Measurements from ENCODE around the gene SIX5. TPM values are rescaled to one million over a fixed set of nuclear protein-coding genes. Genes with fewer than 3 reads are reported as not detected.
"Not testable (repeated sequence)": the region's sequence is repeated elsewhere in the genome, so short reads cannot be mapped to it uniquely, and the experiment has no call there.

SIX5 gene
- total RNA-seq, 1 donor from 2014 or later, result 26.3 TPM

DNA sequence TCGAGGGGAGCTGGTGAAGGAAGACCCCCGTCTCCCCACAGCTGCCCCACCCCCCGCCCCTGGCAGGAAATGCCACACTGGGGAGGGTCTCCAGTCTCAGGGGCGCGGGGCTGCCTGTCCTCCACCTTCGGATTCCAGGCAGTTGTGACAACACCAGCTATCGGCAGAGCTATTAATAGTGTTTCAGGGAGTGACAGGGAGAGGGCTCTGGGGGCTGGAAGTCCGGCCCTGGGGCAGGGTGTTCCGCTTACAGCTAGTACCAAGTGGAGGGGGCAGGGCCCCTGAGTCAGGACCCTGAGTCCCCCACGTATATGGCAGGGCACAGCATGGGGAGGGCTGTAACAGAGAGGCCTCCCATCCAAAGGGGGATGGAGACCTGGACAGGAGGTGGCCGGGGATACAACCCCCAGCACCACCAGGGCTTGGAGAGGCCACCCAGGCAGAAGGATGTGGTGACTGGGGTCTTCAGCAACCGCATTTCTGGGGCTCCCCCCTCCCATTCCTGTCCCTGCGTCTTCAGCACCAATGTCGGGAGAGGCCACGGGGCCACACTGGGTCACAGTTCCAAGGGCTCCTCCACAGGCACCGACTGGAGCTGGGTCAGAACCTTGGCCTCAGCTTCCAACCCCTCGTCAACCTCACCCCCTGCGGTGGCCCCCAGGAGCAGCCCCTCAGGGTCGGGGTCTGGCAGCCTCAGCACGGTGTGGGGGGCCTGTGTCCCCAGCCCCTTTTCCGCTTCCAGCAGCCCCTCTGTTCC lies 3.9 kb downstream of the SIX5 start:
- ATAC-seq (no peak), DNase-seq (ENCODE audit: low spot score) (no peak)
- intact Hi-C loops (cut with DNase I), result loop anchor here (10.0 kb wide), 1 partner anchor 70 kb away; the partner anchor contains the start of genes QPCTL and SNRPD2

GRCh38 chr19:45764475-45764874 lies 4.6 kb downstream of the SIX5 start:
- DNase-seq (ENCODE audit: low spot score), result no peak
- intact Hi-C loops (cut with DNase I), result loop anchor here (10.0 kb wide), 1 partner anchor 70 kb away; the partner anchor contains the start of genes QPCTL and SNRPD2

DNA sequence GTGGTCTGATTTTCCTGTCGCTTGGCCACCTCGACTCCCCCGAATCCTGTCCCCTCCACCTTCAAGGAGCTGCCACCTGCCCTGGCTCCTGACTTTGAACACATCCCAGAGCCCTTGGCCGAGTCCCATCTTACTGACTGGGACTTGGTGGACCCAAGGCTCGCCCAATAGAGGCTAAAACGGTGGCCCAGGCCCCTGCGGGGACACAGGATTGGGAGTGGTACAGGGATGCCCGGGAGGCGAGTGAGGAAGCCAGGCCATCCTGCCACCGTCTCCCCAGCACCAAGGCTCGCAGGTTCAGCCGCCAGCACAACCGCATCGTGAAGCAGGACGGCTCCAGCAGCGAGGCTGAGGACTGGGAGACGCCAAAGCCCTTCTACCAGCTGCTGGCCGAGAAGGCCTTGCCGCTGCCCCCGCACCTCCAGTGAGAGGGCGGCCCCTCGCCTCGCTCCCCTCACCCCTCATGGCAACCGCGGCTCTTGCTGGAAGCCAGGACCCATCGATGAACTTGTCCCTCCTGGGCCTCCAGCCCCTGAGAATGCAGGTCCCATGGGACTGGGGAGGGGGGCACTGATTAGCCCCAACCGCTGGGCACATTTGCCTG lies 5.3 kb downstream of the SIX5 start:
- intact Hi-C loops (cut with DNase I), result loop anchor here (10.0 kb wide), 1 partner anchor 69 kb away; the partner anchor contains the start of genes QPCTL and SNRPD2
- ATAC-seq (no peak), DNase-seq (ENCODE audit: low spot score) (no peak)

More at GRCh38 chr19:45764475-45764874, 4.6 kb downstream of the SIX5 start:
- ATAC-seq, result no peak

GRCh38 chr19:45762870-45763631 lies 6.0 kb downstream of the SIX5 start:
- ATAC-seq, result no peak
- intact Hi-C loops (cut with DNase I), result loop anchor here (10.0 kb wide), 1 partner anchor 68 kb away; the partner anchor contains the start of genes QPCTL and SNRPD2
- DNase-seq (ENCODE audit: low spot score), result no peak

DNA sequence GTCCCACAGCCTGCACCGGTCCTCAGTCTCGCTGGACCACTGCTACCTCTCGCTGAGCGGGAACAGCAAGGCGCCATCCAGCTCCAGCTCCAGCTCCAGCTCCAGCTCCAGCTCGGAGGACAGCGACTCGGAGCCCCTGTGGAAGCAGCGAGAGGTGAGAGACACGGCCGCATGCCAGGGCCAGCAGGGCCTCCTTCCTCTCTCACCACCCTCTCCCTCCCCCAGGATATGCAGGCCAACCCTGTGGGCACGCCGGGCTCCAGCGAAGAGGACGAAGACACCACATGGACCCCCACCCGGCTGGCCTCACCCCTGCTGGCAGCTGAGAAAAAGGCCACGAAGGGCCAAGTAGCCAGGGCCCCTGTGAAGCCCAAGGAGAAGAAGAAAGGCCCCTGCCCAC lies 7.3 kb downstream of the SIX5 start:
- DNase-seq (ENCODE audit: low spot score) (no peak), ATAC-seq (no peak)
- intact Hi-C loops (cut with DNase I), result loop anchor here (10.0 kb wide), 1 partner anchor 67 kb away; the partner anchor contains the start of genes QPCTL and SNRPD2

DNA sequence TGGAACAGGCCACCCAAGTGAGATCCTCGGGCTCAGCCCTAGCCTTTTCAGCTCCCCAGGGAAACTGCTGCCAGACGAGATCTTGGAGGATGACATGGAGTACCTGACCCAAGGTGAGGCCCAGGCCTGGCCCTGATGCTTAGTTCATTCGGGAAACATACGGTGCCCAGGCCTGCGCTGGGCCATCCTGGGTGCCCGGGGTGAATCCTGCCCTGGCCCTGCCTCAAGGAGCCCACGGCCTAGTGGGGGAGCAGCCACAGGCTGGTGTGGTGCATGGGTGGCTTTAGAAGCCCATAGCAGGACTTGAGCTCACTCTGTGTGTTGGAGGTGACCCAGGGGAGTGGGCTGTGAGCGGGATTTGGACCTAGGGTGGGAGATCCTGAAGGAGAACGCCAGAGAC lies 10.1 kb downstream of the SIX5 start:
- intact Hi-C loops (cut with DNase I), result no loop called here
- no peak for DNase-seq (ENCODE audit: low spot score)
- no peak for ATAC-seq

DNA sequence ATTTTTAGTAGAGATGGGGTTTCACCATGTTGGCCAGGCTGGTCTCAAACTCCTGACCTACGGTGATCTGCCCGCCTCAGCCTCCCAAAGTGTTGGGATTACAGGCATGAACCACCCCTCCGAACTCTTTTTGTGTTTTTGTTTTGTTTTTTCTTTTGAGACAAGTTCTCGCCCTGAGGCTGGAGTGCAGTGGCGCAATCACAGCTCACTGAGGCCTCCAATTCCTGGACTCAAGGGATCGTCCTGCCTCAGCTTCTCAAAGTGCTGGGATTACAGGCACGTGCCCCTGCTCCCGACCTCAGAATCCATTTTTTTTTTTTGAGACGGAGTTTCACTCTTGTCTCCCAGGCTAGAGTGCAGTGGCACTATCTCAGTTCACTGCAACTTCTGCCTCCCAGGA lies 11.4 kb downstream of the SIX5 start:
- DNase-seq (ENCODE audit: low spot score), result no peak
- intact Hi-C loops (cut with DNase I), result no loop called here

DNA sequence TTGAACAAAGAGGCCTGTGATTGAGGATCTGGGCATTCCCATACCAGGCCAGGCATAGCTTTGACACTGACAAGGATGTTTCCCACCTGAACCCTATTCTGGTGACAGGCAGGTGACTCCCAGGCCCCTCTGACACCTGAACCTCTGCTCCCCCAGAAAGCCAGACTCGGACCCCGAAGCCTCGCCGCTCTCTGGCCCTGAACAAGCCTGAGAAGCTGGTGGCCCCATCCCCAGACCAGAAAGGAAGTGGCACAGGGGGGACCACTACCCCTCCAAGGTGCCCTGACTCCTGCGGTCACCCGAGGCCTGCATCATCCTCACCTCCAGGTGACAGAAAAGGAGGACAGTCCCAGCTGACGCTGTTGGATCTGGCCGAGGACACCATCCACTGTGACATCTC lies 14.7 kb downstream of the SIX5 start:
- DNase-seq (ENCODE audit: low spot score) (no peak), ATAC-seq (no peak)

More for the DNA sequence above, 11.4 kb downstream of the SIX5 start:
- no peak for ATAC-seq

GRCh38 chr19:45753548-45753947 lies 15.5 kb downstream of the SIX5 start:
- DNase-seq (ENCODE audit: low spot score), result no peak
- intact Hi-C loops (cut with DNase I), result no loop called here
- ATAC-seq, result no peak

More for the DNA sequence above, 14.7 kb downstream of the SIX5 start:
- intact Hi-C loops (cut with DNase I), result no loop called here

- intact Hi-C loops (cut with DNase I), result no loop called here
- no peak for ATAC-seq
- no peak for DNase-seq (ENCODE audit: low spot score)
These were observed 16.4 kb downstream of the SIX5 start for GRCh38 chr19:45752639-45753038.

DNA sequence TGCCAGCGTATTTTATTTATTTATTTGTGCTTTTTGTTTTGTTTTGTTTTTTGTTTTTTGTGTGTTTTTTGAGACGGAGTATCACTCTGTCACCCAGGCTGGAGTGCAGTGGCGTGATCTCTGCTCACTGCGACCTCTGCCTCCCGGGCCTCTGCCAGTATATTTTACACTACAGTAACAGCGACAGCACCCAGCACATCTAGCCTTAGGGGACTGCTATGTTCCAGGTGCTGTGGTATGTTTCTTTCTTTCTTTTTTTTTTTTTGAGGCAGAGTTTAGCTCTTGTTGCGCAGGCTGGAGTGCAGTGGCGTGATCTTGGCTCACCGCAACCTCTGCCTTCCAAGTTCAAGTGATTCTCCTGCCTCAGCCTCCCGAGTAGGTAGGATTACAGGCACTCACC lies 17.6 kb downstream of the SIX5 start:
- intact Hi-C loops (cut with DNase I); ATAC-seq; DNase-seq (ENCODE audit: low spot score): not testable (repeated sequence)

- intact Hi-C loops (cut with DNase I), result no loop called here
- no peak for DNase-seq (ENCODE audit: low spot score)
- ATAC-seq, result no peak
These were observed 21.5 kb downstream of the SIX5 start for GRCh38 chr19:45747513-45747912.

DNA sequence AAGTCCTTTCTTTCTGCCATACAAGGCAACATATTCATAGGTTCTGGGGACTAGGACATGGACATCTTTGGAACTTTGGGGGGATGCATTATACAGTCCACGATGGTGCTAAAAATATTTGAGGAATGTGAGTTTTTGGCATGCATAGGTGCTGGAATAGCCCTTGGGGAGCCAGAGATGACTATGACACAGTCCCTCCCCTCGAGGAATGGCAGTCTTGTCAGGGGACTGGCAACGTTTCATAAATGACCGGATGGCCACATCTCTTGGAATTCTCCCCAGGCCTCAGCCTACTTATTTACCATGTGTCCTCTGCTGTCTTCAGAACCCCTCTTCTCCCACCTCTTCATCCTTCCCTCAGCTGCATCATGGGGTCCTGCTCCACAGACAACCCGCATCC lies 22.2 kb downstream of the SIX5 start:
- intact Hi-C loops (cut with DNase I), result no loop called here
- DNase-seq (ENCODE audit: low spot score), result no peak
- no peak for ATAC-seq

DNA sequence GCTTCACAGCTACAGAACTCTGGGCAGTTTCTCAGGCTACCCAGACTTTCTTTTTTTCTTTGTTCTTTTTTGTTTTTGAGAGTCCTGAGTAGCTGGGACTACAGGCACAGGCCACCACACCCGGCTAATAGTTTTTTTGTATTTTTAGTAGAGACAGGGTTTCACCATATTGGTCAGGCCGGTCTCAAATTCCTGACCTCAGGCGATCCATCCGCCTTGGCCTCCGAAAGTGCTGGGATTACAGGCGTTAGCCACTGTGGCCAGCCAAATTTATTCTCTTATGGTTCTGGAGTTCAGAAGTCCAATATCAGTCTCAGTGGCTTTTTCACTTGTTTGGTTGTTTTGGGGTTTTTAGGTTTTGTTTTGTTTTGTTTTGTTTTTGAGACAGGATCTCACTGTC lies 23.4 kb downstream of the SIX5 start:
- DNase-seq (ENCODE audit: low spot score) (no peak), ATAC-seq (no peak)
- intact Hi-C loops (cut with DNase I), result no loop called here

- intact Hi-C loops (cut with DNase I), result no loop called here
These were observed 26.1 kb downstream of the SIX5 start for GRCh38 chr19:45742969-45743368.

DNA sequence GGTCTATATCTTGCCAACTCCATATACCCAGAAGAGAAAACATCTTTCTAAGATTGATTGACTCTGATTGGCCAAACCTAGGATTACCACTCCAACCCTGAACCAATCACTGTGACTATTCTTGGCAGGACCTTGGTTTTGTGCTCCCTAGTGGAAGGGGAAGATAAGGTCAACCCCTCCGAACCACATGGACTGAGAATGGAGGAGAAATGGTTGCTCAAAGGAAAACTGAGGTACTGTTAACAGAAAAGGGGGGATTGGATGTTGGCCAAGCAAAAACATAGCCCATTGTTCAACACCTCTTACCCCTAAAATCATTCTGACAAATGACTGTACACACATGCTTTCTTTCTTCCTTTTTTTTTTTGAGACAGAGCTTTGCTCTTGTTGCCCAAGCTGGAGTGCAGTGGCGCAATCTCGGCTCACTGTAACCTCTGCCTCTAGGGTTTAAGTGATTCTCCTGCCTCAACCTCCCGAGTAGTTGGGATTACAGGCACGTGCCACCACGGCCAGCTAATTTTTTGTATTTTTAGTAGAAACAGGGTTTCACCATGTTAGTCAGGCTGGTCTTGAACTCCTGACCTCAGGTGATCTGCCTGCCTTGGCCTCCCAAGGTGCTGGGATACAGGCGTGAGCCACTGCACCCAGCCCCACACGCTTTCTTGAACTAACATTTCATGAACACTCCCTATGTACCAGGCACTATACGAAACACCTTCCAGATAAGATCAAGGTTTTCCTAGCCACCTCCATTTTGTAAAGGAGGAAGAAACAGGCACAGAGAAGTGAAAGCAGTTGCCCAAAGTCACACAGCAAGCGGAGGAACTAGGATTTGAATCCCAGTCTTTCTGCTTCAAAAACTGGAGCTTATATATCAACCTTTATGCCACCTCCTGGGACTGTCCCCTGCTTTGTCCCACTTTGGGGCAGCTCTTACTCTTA lies 29.3 kb downstream of the SIX5 start:
- no peak for ATAC-seq
- intact Hi-C loops (cut with DNase I), result no loop called here
- no peak for DNase-seq (ENCODE audit: low spot score)

More at GRCh38 chr19:45742969-45743368, 26.1 kb downstream of the SIX5 start:
- DNase-seq (ENCODE audit: low spot score), result no peak
- ATAC-seq, result no peak

GRCh38 chr19:45733160-45733810 lies 35.8 kb downstream of the SIX5 start, which contains the start of gene MEIOSIN:
Gene MEIOSIN (plus strand): TSS chr19:45733439. CDS start chr19:45735377, 1,938 bp downstream.
- ATAC-seq, result no peak
- intact Hi-C loops (cut with DNase I), result no loop called here
- no peak for DNase-seq (ENCODE audit: low spot score)
